HepG2 (cell line): Measurements from ENCODE around the gene SLC15A3. TPM values are rescaled to one million over a fixed set of nuclear protein-coding genes. Genes with fewer than 3 reads are reported as not detected.

Experiments
- ATAC-seq: fragments of 200-7000 bp; cut with Tn5 transposase; 3 replicates; pipeline ENCODE4 v1.9.1; 2020; ENCODE audit warnings: mild to moderate bottlenecking, moderate library complexity
- BruUV-seq: library from RNA; stranded (reverse); fragments of 400-500 nt; replicated peaks from 2 replicates; lab custom pipeline; 2021; lab: Mats Ljungman, UMichigan
- CTCF ChIA-PET: fragments of 300-600 bp; formaldehyde crosslinking; extraction: SDS; loops from one replicate; lab custom pipeline; 2021; ENCODE audit warnings: low total read pairs, inconsistent platforms, low intra/inter-chr PET ratio; lab: Yijun Ruan, JAX
- POLR2A ChIA-PET: fragments of 350-600 bp; sonication (Branson Sonifier 250); formaldehyde crosslinking; loops from one replicate; lab custom pipeline; 2020; ENCODE audit warnings: antibody characterized with exemption, inconsistent platforms; lab: Yijun Ruan, JAX
- DNase-seq: peaks from one replicate; pipeline ENCODE4 v3.0.0-alpha.2; 2015; ENCODE audit warnings: low spot score
- FAIRE-seq: peaks from 3 replicates; lab custom pipeline; 2011; peaks lifted over from hg19 to GRCh38; lab: Jason Lieb, UNC
- H2AFZ ChIP-seq: one replicate; pipeline ENCODE4 v1.6.1; 2011; ENCODE audit warnings: low read length, inconsistent platforms
- H3K27ac ChIP-seq: fragments of 300-600 bp; 3 replicates; pipeline ENCODE4 v1.8.0; 2011; ENCODE audit warnings: mixed run types, mild to moderate bottlenecking, mixed read lengths, low read length, inconsistent platforms; ENCODE audit not compliant: insufficient read depth; ENCODE audit errors: extremely low read length
- H3K27me3 ChIP-seq, 2 experiments: fragments of 200-600 bp in 1 of 2; 2 replicates in 1 of 2; 3 replicates in 1 of 2; pipeline versions ENCODE4 v1.6.0 to v1.8.0; 2011; ENCODE audit warnings: low read length in 2 of 2, mild to moderate bottlenecking in 2 of 2, moderate library complexity in 2 of 2, inconsistent platforms in 1 of 2; ENCODE audit not compliant: insufficient read depth in 2 of 2, control insufficient read depth in 1 of 2
- H3K36me3 ChIP-seq, 2 experiments: fragments of 200-600 bp in 1 of 2; replicated peaks in 1 of 2; 2 replicates in 1 of 2; 3 replicates in 1 of 2; pipeline versions ENCODE4 v1.5.1 to v1.8.0; 2011; ENCODE audit warnings: low read length in 2 of 2, inconsistent platforms in 1 of 2; ENCODE audit not compliant: insufficient read depth in 2 of 2, control insufficient read depth in 1 of 2
- H3K4me1 ChIP-seq: 2 replicates; pipeline ENCODE4 v1.5.1; 2012; ENCODE audit warnings: low read length, inconsistent platforms; ENCODE audit not compliant: insufficient read depth
- H3K4me2 ChIP-seq: 2 replicates; pipeline ENCODE4 v1.6.0; 2011; ENCODE audit warnings: low read depth, low read length, inconsistent platforms
- H3K4me3 ChIP-seq, 3 experiments: fragments of 200-600 bp in 1 of 3; sonication (generic), shearing (Covaris generic) in 1 of 3; replicated peaks in 1 of 3; 2 replicates each; pipeline ENCODE4 v1.5.1; 2011 to 2016; ENCODE audit warnings: low read length in 3 of 3, inconsistent platforms in 2 of 3, low read depth in 2 of 3, mild to moderate bottlenecking in 2 of 3, control low read depth in 1 of 3, mixed read lengths in 1 of 3; ENCODE audit not compliant: insufficient read depth in 1 of 3
- H3K79me2 ChIP-seq: one replicate; pipeline ENCODE4 v1.6.1; 2011; ENCODE audit warnings: low read length, inconsistent platforms; ENCODE audit not compliant: insufficient read depth
- H3K9ac ChIP-seq: 2 replicates; pipeline ENCODE4 v1.6.0; 2011; ENCODE audit warnings: mild to moderate bottlenecking, low read depth, low read length, inconsistent platforms; ENCODE audit not compliant: insufficient read depth
- H3K9me3 ChIP-seq: 2 replicates; pipeline ENCODE4 v1.5.1; 2012; ENCODE audit warnings: mild to moderate bottlenecking, low read length
- H4K20me1 ChIP-seq: 2 replicates; pipeline ENCODE4 v1.6.0; 2011; ENCODE audit warnings: inconsistent platforms, mild to moderate bottlenecking, low read length, moderate library complexity; ENCODE audit not compliant: insufficient read depth
- CCDC6 ChIP-seq: sonication (generic); formaldehyde crosslinking; IDR thresholded peaks from 2 replicates; pipeline ENCODE4 v1.8.1; 2022; ENCODE audit warnings: mild to moderate bottlenecking, missing genetic modification reagents, moderate library complexity
- FOSL2 ChIP-seq: sonication (generic); formaldehyde crosslinking; IDR thresholded peaks from 2 replicates; pipeline ENCODE4 v1.4.0; 2020; ENCODE audit warnings: missing genetic modification reagents
- PHB2 ChIP-seq: fragments of 450-650 bp; IDR thresholded peaks from 2 replicates; pipeline ENCODE4 v1.6.1; 2018; ENCODE audit not compliant: partially characterized antibody
- ZNF746 ChIP-seq: sonication (generic); formaldehyde crosslinking; IDR thresholded peaks from 2 replicates; pipeline ENCODE4 v1.8.0; 2022; ENCODE audit warnings: mild to moderate bottlenecking, missing genetic modification reagents
- ZNF776 ChIP-seq: sonication (generic); formaldehyde crosslinking; IDR thresholded peaks from 2 replicates; pipeline ENCODE4 v1.4.0; 2020; ENCODE audit warnings: mild to moderate bottlenecking, missing genetic modification reagents
- WGBS: methylation state at CpG from one replicate; pipeline ENCODE4 v1.1.6; 2017; ENCODE audit warnings: low lambda C conversion rate; 5-methylcytosine and 5-hydroxymethylcytosine counted together
- in situ Hi-C: cut with HindIII; loops from 2 replicates; pipeline ENCODE4 v1.10.0; 2017; ENCODE audit warnings: low pct_unique_long_range_greater_than_20kb; ENCODE audit not compliant: extremely low pct_ligation_motif_present
- intact Hi-C: fragments of 100-400 bp; cut with micrococcal nuclease; formaldehyde crosslinking; loops from one replicate; pipeline ENCODE4 v1.10.0; 2022; ENCODE audit not compliant: unreplicated experiment
- polyA plus RNA-seq, 8 experiments: library from polyadenylated mRNA; depleted of rRNA in 3 of 8; stranded (reverse) in 7 of 8; unstranded in 1 of 8; fragments of >200 nt; fragmentation: Illumina TruSeq in 4 of 8; extraction: Trizol in 4 of 8; gene quantifications; 2 replicates each; pipeline versions ENCODE4 v1.2.1 to v1.2.3, GENCODE V29; 2011 to 2016; ENCODE audit warnings: low read depth in 4 of 8, missing spikeins in 1 of 8, mixed read lengths in 1 of 8; ENCODE audit not compliant: insufficient read depth in 1 of 8
- total RNA-seq, 5 experiments: library from RNA; depleted of rRNA; stranded (reverse); fragments of >200 nt; fragmentation: Illumina TruSeq; extraction: Trizol; gene quantifications; 2 replicates each; pipeline ENCODE4 v1.2.3, GENCODE V29; 2016; ENCODE audit warnings: low read depth in 1 of 5
- TF ChIP-seq, protein P1 (sequence below): IDR thresholded peaks from 2 replicates; pipeline ENCODE4 v1.6.1; 2018; ENCODE audit warnings: missing genetic modification reagents, mild to moderate bottlenecking, missing compliant biosample characterization
- TF ChIP-seq, protein P2 (sequence below): sonication (generic); formaldehyde crosslinking; IDR thresholded peaks from 2 replicates; pipeline ENCODE4 v1.4.0; 2020; ENCODE audit warnings: mild to moderate bottlenecking, missing genetic modification reagents
- TF ChIP-seq, protein P3 (sequence below): sonication (generic); formaldehyde crosslinking; IDR thresholded peaks from 2 replicates; pipeline ENCODE4 v1.4.0; 2020; ENCODE audit warnings: mild to moderate bottlenecking, missing genetic modification reagents, borderline replicate concordance

SLC15A3 gene
- total and polyA plus RNA-seq, 2 of the 13 experiments (the other 11 are each of a cell fraction or from before 2014, with no cell fraction given): 0.45 to 0.77 TPM

DNA sequence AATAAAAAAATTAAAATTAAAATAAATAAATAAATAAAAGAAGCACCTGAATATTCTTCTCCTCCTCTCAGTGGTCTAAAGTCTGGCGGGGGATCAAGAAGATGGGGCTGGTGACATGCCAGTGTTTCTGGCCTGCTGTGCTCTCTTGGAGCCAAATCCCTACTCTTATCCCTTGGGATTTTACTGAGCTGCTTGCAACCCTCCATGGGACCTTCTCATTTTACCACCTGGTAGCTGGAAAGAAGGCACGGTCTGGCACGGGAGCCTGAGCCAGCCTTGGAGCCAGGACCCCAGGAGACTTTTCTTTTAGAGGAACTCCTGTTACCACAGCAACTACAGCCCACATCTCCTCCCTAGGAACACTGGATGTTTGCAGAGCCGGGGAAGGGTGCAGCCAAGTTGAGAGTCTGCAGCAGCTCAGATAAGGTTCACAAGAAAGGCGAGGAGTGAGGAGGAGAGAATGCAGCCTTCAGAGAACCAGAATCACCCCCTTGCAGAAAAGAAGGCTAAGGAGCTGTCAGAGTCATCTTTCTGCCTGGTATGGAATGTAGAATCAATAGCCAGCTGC is 41.0 kb upstream of the SLC15A3 start:
- WGBS: 5% methylated on average over 5 of the region's 5 CpGs
- no peak overlapping the region for H2AFZ ChIP-seq
- ATAC-seq: no peak

More for the DNA sequence above, 41.0 kb upstream of the SLC15A3 start:
- Histone ChIP-seq H3K4me2 (no peak overlapping the region), H3K4me1 (peaks cover 15% of the 10 kb centered on the region), H3K9ac (no peak overlapping the region), H3K9me3 (no peaks in the 10 kb centered on the region), H3K36me3 (no peaks in the 10 kb centered on the region), H3K27ac (no peak overlapping the region), H3K27me3 (peaks cover 0 to 45% of the 10 kb centered on the region in 2 experiments; a peak in 4 of 5 replicates), H4K20me1 (no peaks in the 10 kb centered on the region), H3K4me3 (no peak overlapping the region), H3K79me2 (no peaks in the 10 kb centered on the region)
- intact Hi-C loops (no loop called here), in situ Hi-C loops (no loop called here)
- no TSS peak for BruUV-seq
- TF ChIP-seq CCDC6 (CRISPR knock-in tag): no peak
- no peak for TF ChIP-seq FOSL2 (CRISPR knock-in tag)
- no peak for TF ChIP-seq PHB2
- no peak for TF ChIP-seq ZNF746 (CRISPR knock-in tag)
- TF ChIP-seq, protein P1, sequence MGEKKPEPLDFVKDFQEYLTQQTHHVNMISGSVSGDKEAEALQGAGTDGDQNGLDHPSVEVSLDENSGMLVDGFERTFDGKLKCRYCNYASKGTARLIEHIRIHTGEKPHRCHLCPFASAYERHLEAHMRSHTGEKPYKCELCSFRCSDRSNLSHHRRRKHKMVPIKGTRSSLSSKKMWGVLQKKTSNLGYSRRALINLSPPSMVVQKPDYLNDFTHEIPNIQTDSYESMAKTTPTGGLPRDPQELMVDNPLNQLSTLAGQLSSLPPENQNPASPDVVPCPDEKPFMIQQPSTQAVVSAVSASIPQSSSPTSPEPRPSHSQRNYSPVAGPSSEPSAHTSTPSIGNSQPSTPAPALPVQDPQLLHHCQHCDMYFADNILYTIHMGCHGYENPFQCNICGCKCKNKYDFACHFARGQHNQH (CRISPR knock-in tag): no peak
- TF ChIP-seq, protein P2, sequence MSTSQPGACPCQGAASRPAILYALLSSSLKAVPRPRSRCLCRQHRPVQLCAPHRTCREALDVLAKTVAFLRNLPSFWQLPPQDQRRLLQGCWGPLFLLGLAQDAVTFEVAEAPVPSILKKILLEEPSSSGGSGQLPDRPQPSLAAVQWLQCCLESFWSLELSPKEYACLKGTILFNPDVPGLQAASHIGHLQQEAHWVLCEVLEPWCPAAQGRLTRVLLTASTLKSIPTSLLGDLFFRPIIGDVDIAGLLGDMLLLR (CRISPR knock-in tag): no peak
- no peak for TF ChIP-seq ZNF776 (CRISPR knock-in tag)
- TF ChIP-seq, protein P3, sequence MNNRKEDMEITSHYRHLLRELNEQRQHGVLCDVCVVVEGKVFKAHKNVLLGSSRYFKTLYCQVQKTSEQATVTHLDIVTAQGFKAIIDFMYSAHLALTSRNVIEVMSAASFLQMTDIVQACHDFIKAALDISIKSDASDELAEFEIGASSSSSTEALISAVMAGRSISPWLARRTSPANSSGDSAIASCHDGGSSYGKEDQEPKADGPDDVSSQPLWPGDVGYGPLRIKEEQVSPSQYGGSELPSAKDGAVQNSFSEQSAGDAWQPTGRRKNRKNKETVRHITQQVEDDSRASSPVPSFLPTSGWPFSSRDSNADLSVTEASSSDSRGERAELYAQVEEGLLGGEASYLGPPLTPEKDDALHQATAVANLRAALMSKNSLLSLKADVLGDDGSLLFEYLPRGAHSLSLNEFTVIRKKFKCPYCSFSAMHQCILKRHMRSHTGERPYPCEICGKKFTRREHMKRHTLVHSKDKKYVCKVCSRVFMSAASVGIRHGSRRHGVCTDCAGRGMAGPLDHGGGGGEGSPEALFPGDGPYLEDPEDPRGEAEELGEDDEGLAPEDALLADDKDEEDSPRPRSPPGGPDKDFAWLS: no peak
- ChIA-PET CTCF (no interaction called here), POLR2A (no interaction called here)
- DNase-seq: no peak
- FAIRE-seq: no peak
